CD4-positive, alpha-beta T cell treated with Interleukin-4 for 1 hour (primary cell): Measurements from ENCODE around the gene MAPK11.
A peak's percentile ranks its signal among the peaks of the same experiment; 100 is the strongest.

Experiments used
- DNase-seq, 2 donors: peaks; one replicate each; pipeline ENCODE4 v3.0.0-alpha.2; 2020 to 2022

Gene MAPK11

GRCh38 chr22:50221410-50222300, 48.5 kb downstream of the MAPK11 start:
- DNase-seq: no peak

DNA sequence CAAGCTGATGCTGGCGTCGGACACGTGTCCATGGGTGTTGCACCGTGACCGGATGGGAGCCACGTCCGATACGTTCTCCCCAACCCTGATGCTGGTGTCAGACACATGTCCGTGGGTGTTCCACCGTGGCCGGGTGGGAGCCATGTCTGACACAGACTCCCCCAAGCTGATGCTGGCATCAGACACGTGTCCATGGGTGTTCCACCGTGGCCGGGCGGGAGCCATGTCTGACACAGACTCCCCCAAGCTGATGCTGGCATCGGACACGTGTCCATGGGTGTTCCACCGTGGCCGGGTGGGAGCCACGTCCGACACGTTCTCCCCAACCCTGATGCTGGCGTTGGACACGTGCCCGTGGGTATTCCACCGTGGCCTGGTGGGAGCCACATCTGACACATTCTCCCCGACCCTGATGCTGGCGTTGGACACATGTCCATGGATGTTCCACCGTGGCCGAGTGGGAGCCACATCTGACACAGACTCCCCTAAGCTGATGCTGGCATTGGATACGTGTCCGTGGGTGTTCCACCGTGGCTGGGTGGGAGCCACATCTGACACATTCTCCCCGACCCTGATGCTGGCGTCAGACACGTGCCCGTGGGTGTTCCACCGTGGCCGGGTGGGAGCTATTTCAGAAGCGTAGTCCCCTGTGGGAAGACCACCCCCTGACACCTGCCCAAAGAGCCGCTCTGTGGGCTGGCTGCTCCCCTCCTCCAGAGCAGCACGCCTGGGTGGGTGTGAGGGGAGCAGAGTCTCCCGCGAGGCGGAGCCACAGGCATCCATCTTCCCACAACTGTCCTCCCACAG, 49.4 kb downstream of the MAPK11 start:
- DNase-seq: no peak

DNA sequence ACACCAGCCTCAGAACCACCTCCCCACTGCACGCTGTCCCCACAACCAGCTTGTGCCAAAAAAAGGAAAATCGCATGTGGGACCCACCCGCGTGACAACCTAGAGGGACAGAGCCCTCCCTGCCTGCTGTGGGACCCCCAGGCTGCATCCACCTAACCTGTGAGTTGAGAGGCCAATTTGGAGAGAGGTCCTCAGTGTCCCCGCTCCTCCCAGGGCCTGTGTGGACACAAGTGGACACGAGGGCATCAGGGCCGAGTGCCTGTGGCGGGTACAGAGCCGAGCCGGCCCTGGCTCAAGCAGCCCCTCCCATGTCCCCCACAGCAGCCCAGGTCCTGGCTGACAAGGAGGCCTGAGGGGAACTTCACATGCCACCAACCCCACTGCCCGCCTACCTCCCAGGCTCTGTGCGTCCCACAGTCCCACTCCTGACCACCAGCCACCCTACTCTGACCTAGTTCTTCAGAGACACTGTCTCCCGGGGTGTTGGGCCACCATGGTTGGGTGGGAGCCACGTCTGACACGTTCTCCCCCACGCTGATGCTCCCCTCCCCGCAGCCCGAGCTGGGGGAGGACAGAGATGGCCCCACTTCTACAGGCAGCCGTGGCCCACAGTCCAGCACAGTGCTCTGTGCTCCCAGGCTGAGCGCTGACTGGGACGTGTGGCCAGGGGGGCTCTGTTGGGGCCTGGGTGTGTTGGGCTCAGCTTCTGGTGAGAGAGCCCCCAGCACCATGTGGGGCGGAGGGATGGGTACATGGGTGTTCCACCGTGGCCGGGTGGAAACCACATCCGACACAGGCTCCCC, 50.2 kb downstream of the MAPK11 start:
- DNase-seq: no peak

- peak in 1 of 2 donors; percentile 43 for DNase-seq
These were observed 51.0 kb downstream of the MAPK11 start for GRCh38 chr22:50218996-50219727.

DNA sequence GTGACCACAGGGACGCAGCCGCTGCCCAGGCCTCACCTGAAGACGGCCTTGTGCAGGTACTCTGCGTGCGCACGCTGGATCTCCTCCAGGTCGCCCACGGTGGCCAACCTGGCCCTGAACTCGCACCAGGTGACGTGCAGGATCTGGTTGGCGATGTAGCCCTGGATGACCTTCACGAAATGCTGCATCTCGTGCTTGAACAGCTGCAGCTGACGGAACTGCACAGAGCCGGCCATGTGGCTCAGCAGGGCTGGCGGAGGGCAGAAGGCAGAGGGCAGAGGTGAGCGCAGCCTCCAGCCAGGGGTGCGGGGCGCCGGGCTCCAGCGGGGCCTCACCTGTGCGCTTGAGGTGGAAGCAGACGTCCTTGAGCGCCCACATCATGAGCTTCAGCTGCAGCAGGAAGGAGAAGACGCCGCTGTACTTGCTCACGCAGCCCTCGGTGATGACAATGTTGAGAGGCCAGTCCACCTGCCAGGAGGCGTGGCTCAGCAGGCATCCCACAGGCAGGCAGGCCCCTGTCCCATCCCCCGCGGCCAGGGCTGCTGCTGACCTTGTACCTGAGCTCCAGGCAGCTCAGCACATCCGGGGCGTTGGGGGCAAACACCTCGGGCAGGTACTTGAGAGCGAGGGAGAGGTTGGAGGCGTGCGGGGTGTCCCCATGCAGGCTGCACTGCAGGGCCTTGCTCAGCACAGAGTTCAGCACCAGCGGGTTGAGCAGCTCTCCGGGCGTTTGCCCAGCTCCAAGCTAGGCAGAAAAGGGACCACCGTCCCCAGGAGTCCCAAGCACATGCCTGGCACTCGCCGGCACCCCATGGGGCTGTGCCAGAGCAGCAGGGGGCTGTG, 51.8 kb downstream of the MAPK11 start:
- no peak for DNase-seq

DNA sequence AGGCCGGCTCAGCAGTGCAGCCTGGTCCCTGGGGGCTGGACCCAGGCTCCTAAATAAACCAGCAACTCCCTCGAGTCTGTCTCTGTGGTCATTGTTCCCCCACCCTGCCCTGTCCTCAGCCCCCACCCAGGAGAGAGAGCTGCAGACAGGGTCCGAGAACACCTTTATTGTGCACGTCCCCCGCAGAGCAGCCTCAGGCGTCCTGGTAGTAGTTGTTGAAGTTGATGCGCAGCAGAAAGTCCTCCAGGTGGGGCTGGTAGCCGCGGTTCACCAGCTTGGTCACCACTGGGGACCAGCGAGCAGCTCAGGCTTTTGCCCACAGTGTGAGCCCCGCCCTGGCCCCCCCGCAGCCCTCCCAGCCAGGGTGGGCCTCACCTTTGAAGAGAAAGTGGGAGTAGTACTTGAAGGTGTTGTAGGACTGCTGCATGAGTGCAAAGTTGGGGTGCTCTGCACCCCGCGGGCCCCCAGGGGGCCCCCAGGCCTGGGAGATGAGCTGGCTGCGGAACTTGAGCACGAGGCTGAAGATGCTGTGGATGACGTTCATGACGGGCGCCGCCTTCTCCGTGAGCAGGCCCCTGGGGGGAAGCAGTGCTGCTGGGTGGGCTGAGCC, 52.5 kb downstream of the MAPK11 start:
- no peak for DNase-seq

DNA sequence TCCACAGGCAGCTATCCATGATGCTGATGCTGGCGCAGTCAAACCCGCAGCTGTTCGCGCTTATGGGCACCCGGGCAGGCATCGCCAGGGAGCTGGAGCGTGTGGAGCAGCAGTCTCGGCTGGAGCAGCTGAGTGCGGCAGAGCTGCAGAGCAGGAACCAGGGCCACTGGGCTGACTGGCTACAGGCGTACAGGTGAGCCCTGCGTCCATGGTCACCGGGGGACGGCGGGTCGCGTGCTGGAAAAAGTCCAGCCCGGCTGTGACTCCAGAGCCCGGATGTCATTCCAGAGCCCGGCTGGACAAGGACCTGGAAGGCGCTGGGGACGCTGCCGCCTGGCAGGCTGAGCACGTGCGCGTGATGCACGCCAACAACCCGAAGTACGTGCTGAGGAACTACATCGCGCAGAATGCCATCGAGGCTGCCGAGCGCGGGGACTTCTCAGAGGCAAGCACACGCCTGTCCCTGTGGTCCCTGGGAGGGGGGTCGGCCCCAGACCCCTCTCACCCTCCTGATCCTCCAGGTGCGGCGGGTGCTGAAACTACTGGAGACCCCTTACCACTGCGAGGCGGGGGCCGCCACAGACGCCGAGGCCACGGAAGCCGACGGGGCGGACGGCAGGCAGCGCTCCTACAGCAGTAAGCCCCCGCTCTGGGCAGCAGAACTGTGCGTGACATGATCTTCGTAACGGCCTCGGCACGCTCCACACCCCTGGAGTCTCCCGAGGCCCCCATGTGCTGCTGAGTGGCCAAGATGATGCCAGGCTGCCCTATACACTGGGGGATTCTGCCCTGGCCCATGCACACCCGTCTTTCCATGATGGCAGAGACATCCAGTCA, 53.3 kb downstream of the MAPK11 start:
- DNase-seq: no peak

DNA sequence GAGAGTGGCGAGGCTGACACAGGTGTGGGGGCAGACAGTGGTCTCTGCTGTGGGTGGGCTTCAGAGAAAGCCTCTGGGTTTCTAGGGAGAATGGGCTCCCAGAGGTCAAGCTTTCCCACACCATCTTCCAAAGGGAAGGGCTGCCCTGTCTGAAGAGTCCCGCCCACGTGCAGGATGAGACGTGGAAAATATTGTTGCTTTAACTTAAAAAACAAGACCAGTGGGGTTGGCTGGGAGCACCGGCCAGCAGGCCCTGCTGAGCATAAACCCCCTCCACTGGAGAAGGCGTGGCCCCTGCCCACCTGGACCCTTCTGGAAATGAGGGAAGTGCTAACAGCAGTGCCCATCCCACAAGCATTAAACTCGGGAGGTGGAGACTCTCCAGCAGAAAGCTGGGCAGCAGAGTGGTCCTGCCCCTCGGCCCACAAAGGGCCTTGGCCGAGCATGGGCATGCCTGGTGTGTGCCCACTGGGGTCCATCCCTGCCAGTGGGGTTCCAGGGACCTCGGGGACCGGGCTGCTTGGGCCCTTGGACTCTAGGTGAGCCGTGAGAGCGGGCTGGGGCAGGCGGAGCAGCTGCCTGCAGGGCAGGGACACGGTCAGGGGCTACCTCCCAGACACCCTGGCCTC, 54.0 kb downstream of the MAPK11 start:
- DNase-seq: no peak

GRCh38 chr22:50215297-50216054, 54.7 kb downstream of the MAPK11 start:
- no peak for DNase-seq
